Tibial nerve (tissue), 4 donors: ENCODE measurements around the gene PDF. TPM values are rescaled to one million over a fixed set of nuclear protein-coding genes. Genes with fewer than 3 reads are reported as not detected.

ENCODE experiments used
- DNase-seq, 2 donors: peaks; one replicate each; pipeline ENCODE4 v3.0.0-alpha.2; 2019; ENCODE audit warnings: low spot score in 2 of 2
- H3K27ac ChIP-seq, 4 donors: fragments of 200-600 bp; sonication (generic) in 3 of 4; one replicate each; pipeline ENCODE4 v1.5.1; 2017 to 2019; ENCODE audit warnings: mild to moderate bottlenecking in 1 of 4
- H3K27me3 ChIP-seq, 2 donors: fragments of 200-600 bp; sonication (generic) in 1 of 2; one replicate each; pipeline versions ENCODE4 v1.5.1 to v1.6.0; 2017 to 2019
- H3K36me3 ChIP-seq, 3 donors: fragments of 200-600 bp; sonication (generic); one replicate each; pipeline ENCODE4 v1.5.1; 2018 to 2019
- H3K4me1 ChIP-seq, 4 donors: fragments of 200-600 bp; sonication (generic) in 3 of 4; one replicate each; pipeline ENCODE4 v1.5.1; 2017 to 2019
- H3K4me3 ChIP-seq, 4 donors: fragments of 200-600 bp; sonication (generic) in 3 of 4; one replicate each; pipeline ENCODE4 v1.5.1; 2017 to 2019; ENCODE audit warnings: mild to moderate bottlenecking in 1 of 4, moderate library complexity in 1 of 4
- H3K9me3 ChIP-seq, 4 donors: fragments of 200-600 bp; sonication (generic) in 3 of 4; one replicate each; pipeline ENCODE4 v1.5.1; 2017 to 2019
- CTCF ChIP-seq, 5 experiments: fragments of 200-600 bp in 3 of 5; fragments of 450-650 bp in 2 of 5; sonication (generic) in 3 of 5; IDR thresholded peaks; one replicate each; pipeline ENCODE4 v1.5.1; 2016 to 2019; ENCODE audit warnings: antibody characterized with exemption in 5 of 5, mild to moderate bottlenecking in 3 of 5, moderate library complexity in 2 of 5
- EP300 ChIP-seq, 2 donors: sonication (generic); formaldehyde crosslinking; IDR thresholded peaks; one replicate each; pipeline ENCODE4 v1.6.1; 2017; ENCODE audit warnings: antibody characterized with exemption in 2 of 2, mild to moderate bottlenecking in 1 of 2
- POLR2A ChIP-seq, 2 donors: fragments of 450-650 bp; IDR thresholded peaks; one replicate each; pipeline ENCODE4 v1.6.1; 2017; ENCODE audit warnings: antibody characterized with exemption in 2 of 2, mild to moderate bottlenecking in 2 of 2, moderate library complexity in 2 of 2
- WGBS, 2 donors: methylation state at CpG; one replicate each; pipeline ENCODE4 v1.1.5; 2018; 5-methylcytosine and 5-hydroxymethylcytosine counted together
- total RNA-seq, 4 donors: library from RNA; depleted of rRNA; stranded (reverse); fragments of >200 nt; gene quantifications; one replicate each; pipeline ENCODE4 v1.1.0, GENCODE V29; 2016

Gene PDF
- total RNA-seq, 4 donors from 2014 or later, result 6.8 to 20.7 (median 15.8) TPM

- Histone ChIP-seq H3K27me3 (no peaks in the 10 kb centered on the region), H3K27ac (no peak overlapping the region), H3K4me1 (peaks cover 0 to 22% (median 5%) of the 10 kb centered on the region in 4 donors), H3K9me3 (no peaks in the 10 kb centered on the region), H3K36me3 (peaks cover 9 to 100% (median 53%) of the 10 kb centered on the region in 3 donors), H3K4me3 (no peak overlapping the region)
- DNase-seq, result no peak
- TF ChIP-seq EP300 (IDR thresholded peaks at IDR 0.05), result no peak
- no peak for TF ChIP-seq POLR2A (IDR thresholded peaks at IDR 0.05)
- TF ChIP-seq CTCF (IDR thresholded peaks at IDR 0.05), result no peak
- WGBS, 2 donors, result 64 to 76% methylated on average over 9 to 10 of the region's 10 CpGs
Measured at GRCh38 chr16:69318911-69319289, 11.5 kb downstream of the PDF start.

- peaks cover 0 to 26% (median 5%) of the 10 kb centered on the region in 4 donors for H3K4me1 ChIP-seq
- no peaks in the 10 kb centered on the region for H3K27me3 ChIP-seq
- no peak overlapping the region for H3K4me3 ChIP-seq
- H3K9me3 ChIP-seq, result no peaks in the 10 kb centered on the region
- DNase-seq, result no peak
- TF ChIP-seq EP300 (IDR thresholded peaks at IDR 0.05), result no peak
- TF ChIP-seq POLR2A (IDR thresholded peaks at IDR 0.05), result no peak
- no peak for TF ChIP-seq CTCF (IDR thresholded peaks at IDR 0.05)
- no peak overlapping the region for H3K27ac ChIP-seq
- 93 to 94% methylated on average over 30 of the region's 30 CpGs for WGBS, 2 donors
- H3K36me3 ChIP-seq, result peaks cover 8 to 100% (median 53%) of the 10 kb centered on the region in 3 donors
Measured at GRCh38 chr16:69318177-69318910, 12.0 kb downstream of the PDF start.

DNA sequence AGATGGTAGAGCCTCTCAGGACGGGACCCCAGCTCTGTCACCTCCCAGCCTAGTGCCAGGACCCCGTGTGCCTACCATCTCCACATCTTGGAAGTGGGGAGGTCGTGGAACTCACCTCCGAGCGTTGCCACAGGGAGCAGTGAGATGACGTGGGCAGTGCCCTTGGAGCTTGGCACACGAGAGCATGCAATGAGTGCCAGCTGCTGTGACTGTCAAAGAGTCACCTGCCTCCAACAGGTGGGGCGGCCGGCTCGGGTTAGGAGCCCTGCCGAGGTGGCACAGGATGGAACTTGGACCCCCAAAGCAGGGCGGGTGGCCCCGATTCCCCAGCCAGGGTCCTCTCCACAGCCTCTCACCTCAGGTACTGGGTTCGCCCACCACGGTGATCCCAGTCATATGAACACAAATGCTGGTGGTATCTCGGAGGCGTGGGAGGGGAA lies 13.8 kb downstream of the PDF start:
- Histone ChIP-seq H3K36me3 (peaks cover 8 to 86% (median 53%) of the 10 kb centered on the region in 3 donors), H3K27me3 (no peaks in the 10 kb centered on the region), H3K4me1 (peaks cover 3 to 41% (median 17%) of the 10 kb centered on the region in 4 donors), H3K9me3 (no peaks in the 10 kb centered on the region), H3K27ac (no peak overlapping the region), H3K4me3 (no peak overlapping the region)
- 88 to 90% methylated on average over 16 to 17 of the region's 17 CpGs for WGBS, 2 donors
- TF ChIP-seq CTCF (IDR thresholded peaks at IDR 0.05) (no peak), POLR2A (IDR thresholded peaks at IDR 0.05) (no peak), EP300 (IDR thresholded peaks at IDR 0.05) (no peak)
- no peak for DNase-seq

DNA sequence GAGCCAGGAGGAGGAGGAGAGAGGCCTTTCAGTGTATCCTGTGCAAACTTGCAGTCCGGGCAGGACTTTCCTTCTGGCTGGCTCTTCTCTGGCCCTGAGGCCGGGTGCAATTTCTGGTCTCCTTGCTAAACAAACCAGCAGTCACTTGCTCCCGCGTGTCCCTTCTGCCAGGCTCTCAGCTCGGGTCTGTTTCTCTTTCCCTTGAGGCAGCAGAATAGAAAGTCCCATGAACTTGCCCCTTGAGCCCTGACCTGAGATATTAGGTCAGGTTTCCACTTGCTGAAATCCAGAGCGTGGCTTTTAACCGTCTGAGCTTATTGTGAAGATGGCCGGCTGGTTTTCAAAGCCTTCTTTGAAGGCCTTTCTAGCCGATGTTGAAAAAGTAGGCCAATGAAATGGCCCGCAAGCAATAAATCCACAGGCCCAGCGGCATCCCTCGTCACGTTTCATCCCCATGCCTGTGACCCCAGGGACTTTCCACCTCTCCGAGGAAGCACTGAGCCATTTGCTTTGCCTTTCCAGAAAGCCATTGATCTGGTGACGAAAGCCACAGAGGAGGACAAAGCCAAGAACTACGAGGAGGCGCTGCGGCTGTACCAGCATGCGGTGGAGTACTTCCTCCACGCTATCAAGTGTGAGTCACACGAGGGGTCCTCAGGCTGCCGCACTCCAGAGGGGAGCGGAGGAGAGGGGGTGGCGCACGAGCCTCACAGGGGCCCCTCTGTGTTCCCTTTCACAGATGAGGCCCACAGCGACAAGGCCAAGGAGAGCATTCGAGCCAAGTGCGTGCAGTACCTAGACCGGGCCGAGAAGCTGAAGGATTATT lies 14.7 kb downstream of the PDF start:
- H3K36me3 ChIP-seq, result peaks cover 8 to 77% (median 44%) of the 10 kb centered on the region in 3 donors
- H3K27ac ChIP-seq, result peak overlapping the region in 1 of 4 donors; percentile 14
- 63 to 68% methylated on average over 30 of the region's 30 CpGs for WGBS, 2 donors
- H3K27me3 ChIP-seq, result no peaks in the 10 kb centered on the region
- peaks cover 3 to 42% (median 17%) of the 10 kb centered on the region in 4 donors for H3K4me1 ChIP-seq
- TF ChIP-seq CTCF (IDR thresholded peaks at IDR 0.05) (no peak), POLR2A (IDR thresholded peaks at IDR 0.05) (no peak), EP300 (IDR thresholded peaks at IDR 0.05) (no peak)
- no peaks in the 10 kb centered on the region for H3K9me3 ChIP-seq
- no peak overlapping the region for H3K4me3 ChIP-seq
- DNase-seq, result no peak

DNA sequence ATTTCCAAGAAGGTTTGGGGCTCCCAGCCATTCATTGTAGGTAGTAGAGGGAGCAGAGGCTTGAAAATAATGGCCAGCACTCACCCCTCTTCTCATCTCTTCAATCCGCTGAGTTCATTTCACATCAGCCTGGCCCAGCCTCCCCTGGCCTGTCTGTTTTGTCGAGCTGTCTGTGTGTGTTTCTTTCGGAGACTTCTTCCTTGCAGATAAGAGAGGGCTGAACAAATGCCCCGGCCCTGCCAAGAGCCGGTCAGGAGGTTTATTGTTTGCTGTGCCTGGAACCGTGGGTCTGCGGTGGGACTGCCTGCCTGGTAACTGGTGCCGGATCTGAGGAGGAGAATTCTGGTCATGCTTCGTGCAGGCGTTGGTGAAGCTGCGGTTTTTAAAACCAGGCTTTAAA lies 15.9 kb downstream of the PDF start:
- H3K4me1 ChIP-seq, result peaks cover 3 to 48% (median 21%) of the 10 kb centered on the region in 4 donors
- H3K4me3 ChIP-seq, result no peak overlapping the region
- H3K27ac ChIP-seq, result no peak overlapping the region
- H3K9me3 ChIP-seq, result no peaks in the 10 kb centered on the region
- H3K27me3 ChIP-seq, result no peaks in the 10 kb centered on the region
- WGBS, 2 donors, result 80 to 89% methylated on average over 11 of the region's 11 CpGs
- peaks cover 3 to 65% (median 32%) of the 10 kb centered on the region in 3 donors for H3K36me3 ChIP-seq
- DNase-seq, result no peak
- no peak for TF ChIP-seq EP300 (IDR thresholded peaks at IDR 0.05)
- TF ChIP-seq POLR2A (IDR thresholded peaks at IDR 0.05), result no peak
